Measurements from ENCODE around the gene UVRAG.

UVRAG gene

GRCh38 chr11:75940911-75941310 is 125.9 kb downstream of the UVRAG start:
- H3K79me1 ChIP-seq (replicated peaks; ENCODE audit: low read length, poor library complexity, severe bottlenecking) = peaks cover 7% of the 10 kb centered on the region
- no peak overlapping the region for H2BK12ac ChIP-seq (ENCODE audit: low read length in 2 of 2)
- H2AK5ac ChIP-seq (ENCODE audit: low read length, severe bottlenecking) = no peak overlapping the region
- no peak overlapping the region for H3K4me3 ChIP-seq (ENCODE audit: insufficient read depth in 1 of 2, low read depth in 1 of 2, low read length in 2 of 2)
- H2AFZ ChIP-seq (ENCODE audit: low read depth, low read length) = no peak overlapping the region
- no peak overlapping the region for H3K14ac ChIP-seq (ENCODE audit: low read length in 2 of 2)
- H4K8ac ChIP-seq (ENCODE audit: low read length) = no peak overlapping the region
- no peak overlapping the region for H4K91ac ChIP-seq (ENCODE audit: low read length)
- H3K27ac ChIP-seq (ENCODE audit: low read length, poor library complexity, severe bottlenecking) = no peak overlapping the region
- no peaks in the 10 kb centered on the region for H3K36me3 ChIP-seq (ENCODE audit: control insufficient read depth in 1 of 2, insufficient read depth in 2 of 2, low read depth in 1 of 2, low read length in 2 of 2)
- no peak overlapping the region for H3K9ac ChIP-seq (ENCODE audit: low read length)
- DNase-seq = no peak
- no peak overlapping the region for H3K18ac ChIP-seq (ENCODE audit: low read depth in 1 of 2, low read length in 2 of 2)
- H2BK15ac ChIP-seq (ENCODE audit: low read depth, poor library complexity, severe bottlenecking) = no peak overlapping the region
- H2BK120ac ChIP-seq (ENCODE audit: low read depth, low read length) = no peak overlapping the region
- H3K4me1 ChIP-seq (ENCODE audit: control insufficient read depth, insufficient read depth, low read depth, low read length) = no peaks in the 10 kb centered on the region
- H3K27me3 ChIP-seq (ENCODE audit: control insufficient read depth in 1 of 2, insufficient read depth in 1 of 2, low read length in 2 of 2) = no peaks in the 10 kb centered on the region
- no peaks in the 10 kb centered on the region for H3K9me3 ChIP-seq (ENCODE audit: control insufficient read depth, low read length)
- no peak overlapping the region for H3K4ac ChIP-seq (ENCODE audit: low read depth in 1 of 2, low read length in 2 of 2)
- H3K4me2 ChIP-seq (ENCODE audit: low read length, poor library complexity, severe bottlenecking) = no peak overlapping the region
- no peak overlapping the region for H3K23ac ChIP-seq (ENCODE audit: low read length in 2 of 2)
- H2BK5ac ChIP-seq (ENCODE audit: low read depth, low read length, poor library complexity, severe bottlenecking) = no peak overlapping the region

DNA sequence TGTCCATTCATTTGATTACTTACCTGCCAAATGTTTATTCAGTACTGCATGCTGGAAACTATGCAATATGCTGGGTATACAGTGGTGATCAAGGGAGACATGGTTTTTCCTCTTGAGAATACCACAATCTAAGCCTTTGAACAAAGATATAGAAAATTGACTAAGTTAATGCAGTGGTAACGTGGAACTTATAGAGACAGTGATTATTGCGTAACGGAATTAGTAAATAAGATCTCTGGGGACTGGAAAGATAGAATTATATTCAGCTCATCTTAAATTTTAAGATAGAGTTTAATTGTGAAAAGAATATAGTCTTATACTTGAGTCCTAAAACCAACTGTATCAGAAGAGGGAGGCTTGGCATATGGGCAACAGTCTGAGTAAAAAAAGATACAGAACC is 129.5 kb downstream of the UVRAG start:
- no peaks in the 10 kb centered on the region for H3K9me3 ChIP-seq (ENCODE audit: control insufficient read depth, low read length)
- peaks cover 12% of the 10 kb centered on the region for H3K79me1 ChIP-seq (replicated peaks; ENCODE audit: low read length, poor library complexity, severe bottlenecking)
- H2BK120ac ChIP-seq (ENCODE audit: low read depth, low read length) = no peak overlapping the region
- no peak overlapping the region for H4K91ac ChIP-seq (ENCODE audit: low read length)
- no peak overlapping the region for H4K8ac ChIP-seq (ENCODE audit: low read length)
- peaks cover 2% of the 10 kb centered on the region for H3K4me1 ChIP-seq (ENCODE audit: control insufficient read depth, insufficient read depth, low read depth, low read length)
- no peak overlapping the region for H3K4ac ChIP-seq (ENCODE audit: low read depth in 1 of 2, low read length in 2 of 2)
- no peak overlapping the region for H2AK5ac ChIP-seq (ENCODE audit: low read length, severe bottlenecking)
- no peak overlapping the region for H3K23ac ChIP-seq (ENCODE audit: low read length in 2 of 2)
- H2AFZ ChIP-seq (ENCODE audit: low read depth, low read length) = no peak overlapping the region
- no peak overlapping the region for H3K4me2 ChIP-seq (ENCODE audit: low read length, poor library complexity, severe bottlenecking)
- no peak overlapping the region for H2BK15ac ChIP-seq (ENCODE audit: low read depth, poor library complexity, severe bottlenecking)
- H2BK5ac ChIP-seq (ENCODE audit: low read depth, low read length, poor library complexity, severe bottlenecking) = no peak overlapping the region
- no peaks in the 10 kb centered on the region for H3K36me3 ChIP-seq (ENCODE audit: control insufficient read depth in 1 of 2, insufficient read depth in 2 of 2, low read depth in 1 of 2, low read length in 2 of 2)
- no peak overlapping the region for H3K4me3 ChIP-seq (ENCODE audit: insufficient read depth in 1 of 2, low read depth in 1 of 2, low read length in 2 of 2)
- H3K14ac ChIP-seq (ENCODE audit: low read length in 2 of 2) = no peak overlapping the region
- WGBS = 100% methylated on average over 3 of the region's 3 CpGs
- H3K9ac ChIP-seq (ENCODE audit: low read length) = no peak overlapping the region
- H3K27me3 ChIP-seq (ENCODE audit: control insufficient read depth in 1 of 2, insufficient read depth in 1 of 2, low read length in 2 of 2) = no peaks in the 10 kb centered on the region
- no peak overlapping the region for H2BK12ac ChIP-seq (ENCODE audit: low read length in 2 of 2)
- H3K27ac ChIP-seq (ENCODE audit: low read length, poor library complexity, severe bottlenecking) = no peak overlapping the region
- no peak for DNase-seq
- H3K18ac ChIP-seq (ENCODE audit: low read depth in 1 of 2, low read length in 2 of 2) = no peak overlapping the region

DNA sequence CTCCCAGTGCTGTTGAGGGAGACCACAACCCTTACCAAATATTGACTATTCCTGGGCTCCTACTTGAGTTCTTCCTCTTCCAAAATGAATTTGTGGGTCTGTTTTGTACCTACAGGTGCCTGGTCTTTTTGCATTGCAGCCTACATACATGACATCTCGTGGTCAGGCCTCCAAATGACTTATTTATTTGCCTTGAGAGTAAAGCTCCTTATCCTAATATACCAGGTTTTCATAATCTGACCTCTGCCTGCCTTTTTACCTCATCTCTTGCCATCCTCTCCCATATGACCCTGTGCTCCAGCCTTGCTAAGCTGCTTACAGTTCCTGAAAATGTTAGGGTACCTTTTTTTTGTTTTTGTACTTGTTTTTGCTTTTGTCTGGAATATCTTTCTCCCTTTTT is 130.4 kb downstream of the UVRAG start:
- H2AK5ac ChIP-seq (ENCODE audit: low read length, severe bottlenecking) = no peak overlapping the region
- DNase-seq = no peak
- no peak overlapping the region for H3K14ac ChIP-seq (ENCODE audit: low read length in 2 of 2)
- no peak overlapping the region for H3K9ac ChIP-seq (ENCODE audit: low read length)
- no peaks in the 10 kb centered on the region for H3K9me3 ChIP-seq (ENCODE audit: control insufficient read depth, low read length)
- peaks cover 2% of the 10 kb centered on the region for H3K4me1 ChIP-seq (ENCODE audit: control insufficient read depth, insufficient read depth, low read depth, low read length)
- WGBS = 89% methylated on average over 1 of the region's 1 CpG
- no peak overlapping the region for H3K4me3 ChIP-seq (ENCODE audit: insufficient read depth in 1 of 2, low read depth in 1 of 2, low read length in 2 of 2)
- no peak overlapping the region for H3K4ac ChIP-seq (ENCODE audit: low read depth in 1 of 2, low read length in 2 of 2)
- H3K23ac ChIP-seq (ENCODE audit: low read length in 2 of 2) = no peak overlapping the region
- H2BK12ac ChIP-seq (ENCODE audit: low read length in 2 of 2) = no peak overlapping the region
- H3K18ac ChIP-seq (ENCODE audit: low read depth in 1 of 2, low read length in 2 of 2) = no peak overlapping the region
- peaks cover 15% of the 10 kb centered on the region for H3K79me1 ChIP-seq (replicated peaks; ENCODE audit: low read length, poor library complexity, severe bottlenecking)
- no peak overlapping the region for H2BK120ac ChIP-seq (ENCODE audit: low read depth, low read length)
- H2BK5ac ChIP-seq (ENCODE audit: low read depth, low read length, poor library complexity, severe bottlenecking) = no peak overlapping the region
- H4K8ac ChIP-seq (ENCODE audit: low read length) = no peak overlapping the region
- no peak overlapping the region for H4K91ac ChIP-seq (ENCODE audit: low read length)
- H3K36me3 ChIP-seq (ENCODE audit: control insufficient read depth in 1 of 2, insufficient read depth in 2 of 2, low read depth in 1 of 2, low read length in 2 of 2) = no peaks in the 10 kb centered on the region
- H2BK15ac ChIP-seq (ENCODE audit: low read depth, poor library complexity, severe bottlenecking) = no peak overlapping the region
- no peaks in the 10 kb centered on the region for H3K27me3 ChIP-seq (ENCODE audit: control insufficient read depth in 1 of 2, insufficient read depth in 1 of 2, low read length in 2 of 2)
- no peak overlapping the region for H2AFZ ChIP-seq (ENCODE audit: low read depth, low read length)
- no peak overlapping the region for H3K27ac ChIP-seq (ENCODE audit: low read length, poor library complexity, severe bottlenecking)
- H3K4me2 ChIP-seq (ENCODE audit: low read length, poor library complexity, severe bottlenecking) = no peak overlapping the region

- H4K8ac ChIP-seq (ENCODE audit: low read length) = no peak overlapping the region
- H3K27ac ChIP-seq (ENCODE audit: low read length, poor library complexity, severe bottlenecking) = no peak overlapping the region
- no peak overlapping the region for H2AFZ ChIP-seq (ENCODE audit: low read depth, low read length)
- H3K9me3 ChIP-seq (ENCODE audit: control insufficient read depth, low read length) = no peaks in the 10 kb centered on the region
- H4K91ac ChIP-seq (ENCODE audit: low read length) = no peak overlapping the region
- no peak overlapping the region for H3K4me3 ChIP-seq (ENCODE audit: insufficient read depth in 1 of 2, low read depth in 1 of 2, low read length in 2 of 2)
- no peak overlapping the region for H2BK5ac ChIP-seq (ENCODE audit: low read depth, low read length, poor library complexity, severe bottlenecking)
- H3K27me3 ChIP-seq (ENCODE audit: control insufficient read depth in 1 of 2, insufficient read depth in 1 of 2, low read length in 2 of 2) = no peaks in the 10 kb centered on the region
- H3K79me1 ChIP-seq (replicated peaks; ENCODE audit: low read length, poor library complexity, severe bottlenecking) = peaks cover 15% of the 10 kb centered on the region
- H2AK5ac ChIP-seq (ENCODE audit: low read length, severe bottlenecking) = no peak overlapping the region
- H3K36me3 ChIP-seq (ENCODE audit: control insufficient read depth in 1 of 2, insufficient read depth in 2 of 2, low read depth in 1 of 2, low read length in 2 of 2) = no peaks in the 10 kb centered on the region
- WGBS = 56% methylated on average over 2 of the region's 2 CpGs
- no peak overlapping the region for H3K18ac ChIP-seq (ENCODE audit: low read depth in 1 of 2, low read length in 2 of 2)
- no peak overlapping the region for H2BK120ac ChIP-seq (ENCODE audit: low read depth, low read length)
- H3K14ac ChIP-seq (ENCODE audit: low read length in 2 of 2) = no peak overlapping the region
- no peak overlapping the region for H3K23ac ChIP-seq (ENCODE audit: low read length in 2 of 2)
- H3K4me2 ChIP-seq (ENCODE audit: low read length, poor library complexity, severe bottlenecking) = no peak overlapping the region
- DNase-seq = no peak
- H3K4ac ChIP-seq (ENCODE audit: low read depth in 1 of 2, low read length in 2 of 2) = no peak overlapping the region
- no peak overlapping the region for H2BK12ac ChIP-seq (ENCODE audit: low read length in 2 of 2)
- H3K9ac ChIP-seq (ENCODE audit: low read length) = no peak overlapping the region
- no peak overlapping the region for H2BK15ac ChIP-seq (ENCODE audit: low read depth, poor library complexity, severe bottlenecking)
- H3K4me1 ChIP-seq (ENCODE audit: control insufficient read depth, insufficient read depth, low read depth, low read length) = peaks cover 2% of the 10 kb centered on the region
Measured at GRCh38 chr11:75945947-75946346, 130.9 kb downstream of the UVRAG start.

All from mesenchymal stem cell (in vitro differentiated cells and primary cell).